HCT116 (cell line): ENCODE measurements around the gene DHCR7. TPM values are rescaled to one million over a fixed set of nuclear protein-coding genes. Genes with fewer than 3 reads are reported as not detected.

Experiments
- ATAC-seq: fragments of 200-7000 bp; cut with Tn5 transposase; 2 replicates; pipeline ENCODE4 v1.9.1; 2020; ENCODE audit warnings: mild to moderate bottlenecking, moderate library complexity
- BruUV-seq: library from RNA; stranded (reverse); fragments of 400-500 nt; replicated peaks from 2 replicates; lab custom pipeline; 2021; lab: Mats Ljungman, UMichigan
- CTCF ChIA-PET: fragments of 300-600 bp; sonication (Branson Sonifier 250); formaldehyde crosslinking; loops from one replicate; lab custom pipeline; 2021; ENCODE audit warnings: antibody characterized with exemption; lab: Charles Lee
- POLR2A ChIA-PET: fragments of 300-600, 350-600 bp; sonication (Branson Sonifier 250); formaldehyde crosslinking; loops from one replicate; lab custom pipeline; 2021; ENCODE audit warnings: antibody characterized with exemption; lab: Charles Lee
- RAD21 ChIA-PET, 2 experiments: fragments of 300-600 bp; sonication (Branson Sonifier 250); formaldehyde crosslinking; loops; one replicate each; lab custom pipeline; 2023; ENCODE audit warnings: low total read pairs in 2 of 2; ENCODE audit not compliant: uncharacterized antibody in 2 of 2, unreplicated experiment in 2 of 2, low non-redundant PET in 1 of 2; lab: Charles Lee
- DNase-seq: peaks from one replicate; pipeline ENCODE4 v3.0.0-alpha.2; 2010; ENCODE audit warnings: low read depth, low spot score
- H2AFZ ChIP-seq: fragments of 200-600 bp; shearing (Covaris generic), sonication (generic); 2 replicates; pipeline ENCODE4 v1.6.1; 2017; ENCODE audit warnings: low read depth, mixed run types, mixed read lengths, antibody characterized with exemption, low read length; ENCODE audit not compliant: poor library complexity, severe bottlenecking
- H3K27ac ChIP-seq: 2 replicates; pipeline ENCODE4 v1.5.1; 2012; ENCODE audit warnings: low read depth, low read length
- H3K27me3 ChIP-seq: fragments of 200-600 bp; sonication (generic); 2 replicates; pipeline ENCODE4 v1.6.1; 2016; ENCODE audit warnings: mixed run types, low read length, mixed read lengths; ENCODE audit not compliant: insufficient read depth
- H3K36me3 ChIP-seq, 2 experiments: fragments of 200-500 bp in 1 of 2; fragments of 200-600 bp in 1 of 2; sonication (Bioruptor generic) in 1 of 2; sonication (generic) in 1 of 2; 2 replicates each; pipeline versions ENCODE4 v1.5.1 to v1.6.1; 2014 to 2016; ENCODE audit warnings: low read length in 2 of 2, inconsistent platforms in 1 of 2, mixed read lengths in 1 of 2, mixed run types in 1 of 2; ENCODE audit not compliant: insufficient read depth in 2 of 2, control insufficient read depth in 1 of 2
- H3K4me1 ChIP-seq, 2 experiments: fragments of 200-600 bp in 1 of 2; sonication (generic) in 1 of 2; 2 replicates each; pipeline versions ENCODE4 v1.5.1 to v1.6.1; 2012 to 2017; ENCODE audit warnings: low read length in 2 of 2, inconsistent platforms in 1 of 2, mild to moderate bottlenecking in 1 of 2, mixed read lengths in 1 of 2, mixed run types in 1 of 2, moderate library complexity in 1 of 2; ENCODE audit not compliant: insufficient read depth in 2 of 2, control insufficient read depth in 1 of 2
- H3K4me2 ChIP-seq: fragments of 200-600 bp; sonication (generic); 2 replicates; pipeline ENCODE4 v1.6.1; 2017; ENCODE audit warnings: mixed run types, low read length, mixed read lengths
- H3K4me3 ChIP-seq, 2 experiments: fragments of 200-600 bp in 1 of 2; sonication (generic) in 1 of 2; replicated peaks in 1 of 2; 2 replicates each; pipeline ENCODE4 v1.5.1; 2011 to 2016; ENCODE audit warnings: low read length in 2 of 2, control low read depth in 1 of 2, low read depth in 1 of 2, mild to moderate bottlenecking in 1 of 2, mixed read lengths in 1 of 2, mixed run types in 1 of 2
- H3K79me2 ChIP-seq: fragments of 200-600 bp; sonication (generic); 2 replicates; pipeline ENCODE4 v1.6.1; 2017; ENCODE audit warnings: mild to moderate bottlenecking, mixed run types, low read length, moderate library complexity, mixed read lengths; ENCODE audit not compliant: insufficient read depth
- H3K9ac ChIP-seq: fragments of 200-600 bp; sonication (generic); 2 replicates; pipeline ENCODE4 v1.6.1; 2016; ENCODE audit warnings: low read length, mixed read lengths
- H3K9me2 ChIP-seq: fragments of 200-600 bp; sonication (generic), shearing (Covaris generic); 2 replicates; pipeline ENCODE4 v1.6.1; 2017; ENCODE audit warnings: mixed run types, mild to moderate bottlenecking, moderate library complexity; ENCODE audit not compliant: insufficient read depth
- H3K9me3 ChIP-seq, 2 experiments: fragments of 200-500 bp in 1 of 2; fragments of 200-600 bp in 1 of 2; sonication (Bioruptor generic) in 1 of 2; sonication (generic) in 1 of 2; 2 replicates each; pipeline ENCODE4 v1.6.1; 2014 to 2017; ENCODE audit warnings: low read length in 2 of 2, mixed read lengths in 2 of 2, inconsistent platforms in 1 of 2, low read depth in 1 of 2, mild to moderate bottlenecking in 1 of 2, mixed run types in 1 of 2, moderate library complexity in 1 of 2; ENCODE audit not compliant: control insufficient read depth in 1 of 2, insufficient read depth in 1 of 2
- H4K20me1 ChIP-seq: fragments of 200-600 bp; sonication (generic), shearing (Covaris generic); 2 replicates; pipeline ENCODE4 v1.6.1; 2017; ENCODE audit warnings: mixed run types, mild to moderate bottlenecking, moderate library complexity; ENCODE audit not compliant: insufficient read depth
- CBX3 ChIP-seq: IDR thresholded peaks from 2 replicates; pipeline ENCODE4 v1.6.1; 2012; ENCODE audit warnings: low read depth
- CTCF ChIP-seq, 3 experiments: fragments of 200-600 bp in 1 of 3; sonication (generic) in 1 of 3; IDR thresholded peaks in 2 of 3; conservative IDR thresholded peaks in 1 of 3; 2 replicates each; pipeline ENCODE4 v1.5.1; 2012 to 2017; ENCODE audit warnings: low read depth in 2 of 3, low read length in 2 of 3, antibody characterized with exemption in 1 of 3, borderline replicate concordance in 1 of 3, control low read depth in 1 of 3, mild to moderate bottlenecking in 1 of 3, mixed read lengths in 1 of 3, mixed run types in 1 of 3, moderate library complexity in 1 of 3; ENCODE audit not compliant: insufficient read depth in 1 of 3
- FOSL1 ChIP-seq: IDR thresholded peaks from 2 replicates; pipeline ENCODE4 v1.6.1; 2012; ENCODE audit warnings: low read depth
- JUND ChIP-seq: IDR thresholded peaks from 2 replicates; pipeline ENCODE4 v1.6.1; 2012
- POLR2AphosphoS5 ChIP-seq: IDR thresholded peaks from 2 replicates; pipeline ENCODE4 v1.6.1; 2011; ENCODE audit warnings: mild to moderate bottlenecking, low read depth, low read length, moderate library complexity
- SP1 ChIP-seq: IDR thresholded peaks from 2 replicates; pipeline ENCODE4 v1.6.1; 2012; ENCODE audit warnings: low read depth
- SRF ChIP-seq: IDR thresholded peaks from 2 replicates; pipeline ENCODE4 v1.6.1; 2012; ENCODE audit warnings: low read depth
- TCF7L2 ChIP-seq: IDR thresholded peaks from 2 replicates; pipeline ENCODE4 v1.7.0; 2011; ENCODE audit warnings: borderline replicate concordance, inconsistent platforms; ENCODE audit not compliant: insufficient read depth, insufficient read length; ENCODE audit errors: extremely low read depth
- intact Hi-C: fragments of 100-400 bp; cut with micrococcal nuclease; formaldehyde crosslinking; loops from 2 replicates; pipeline ENCODE4 v1.10.0; 2022
- total RNA-seq: library from RNA; stranded (reverse); gene quantifications from one replicate; pipeline ENCODE4 v1.2.1, GENCODE V29; 2021; ENCODE audit not compliant: unreplicated experiment
- TF ChIP-seq, protein P1 (sequence below): IDR thresholded peaks from 2 replicates; pipeline ENCODE4 v1.6.1; 2012

The DHCR7 gene
- total RNA-seq, 1 experiment from 2014 or later = 115 TPM

DNA sequence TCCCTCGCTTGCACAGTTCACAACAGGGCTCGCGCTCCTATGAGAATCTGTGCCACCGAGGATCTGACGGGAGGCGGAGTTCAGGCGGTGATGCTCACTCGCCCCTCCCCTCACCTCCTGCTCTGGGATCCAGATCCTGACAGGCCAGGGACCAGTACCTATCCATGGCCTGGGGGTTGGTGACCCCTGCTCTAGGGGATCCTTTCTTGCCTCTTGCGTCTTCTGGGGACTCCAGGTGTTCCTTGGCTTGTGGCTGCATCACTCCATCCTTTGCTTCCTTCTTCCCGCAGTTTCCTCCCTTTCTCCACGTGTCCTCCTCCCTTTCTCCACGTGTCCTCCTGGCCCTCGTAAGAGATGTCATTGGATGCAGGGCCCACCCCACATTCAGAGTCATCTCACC lies 48.2 kb upstream of the DHCR7 start:
- Histone ChIP-seq H3K9ac (no peak overlapping the region), H3K27ac (no peak overlapping the region), H3K79me2 (no peaks in the 10 kb centered on the region), H2AFZ (no peak overlapping the region), H3K4me1 (peaks cover 10 to 11% of the 10 kb centered on the region in 2 experiments; a peak in 3 of 4 replicates), H3K36me3 (peaks cover 12% of the 10 kb centered on the region in 2 experiments; a peak in 2 of 4 replicates), H3K4me2 (no peak overlapping the region), H3K4me3 (no peak overlapping the region), H3K9me3 (no peaks in the 10 kb centered on the region), H4K20me1 (no peaks in the 10 kb centered on the region), H3K27me3 (no peaks in the 10 kb centered on the region), H3K9me2 (no peaks in the 10 kb centered on the region)
- ATAC-seq (no peak), DNase-seq (no peak)
- intact Hi-C loops = no loop called here
- ChIA-PET RAD21 (no interaction called here), POLR2A (no interaction called here), CTCF (no interaction called here)
- TF ChIP-seq, protein P1, sequence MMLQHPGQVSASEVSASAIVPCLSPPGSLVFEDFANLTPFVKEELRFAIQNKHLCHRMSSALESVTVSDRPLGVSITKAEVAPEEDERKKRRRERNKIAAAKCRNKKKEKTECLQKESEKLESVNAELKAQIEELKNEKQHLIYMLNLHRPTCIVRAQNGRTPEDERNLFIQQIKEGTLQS = no peak
- TF ChIP-seq SP1 (no peak), CBX3 (no peak), SRF (no peak), JUND (no peak), TCF7L2 (no peak), CTCF (IDR thresholded peaks at IDR 0.05 in 2 of 3, conservative IDR thresholded peaks at IDR 0.05 in 1 of 3; ENCODE audit: borderline replicate concordance in 1 of 3, insufficient read depth in 1 of 3, low read depth in 2 of 3, low read length in 2 of 3) (no peak), FOSL1 (no peak), POLR2AphosphoS5 (no peak)
- BruUV-seq = no TSS peak
